Subcutaneous adipose tissue (tissue), 4 donors: ENCODE data around the gene PPP1R15B. TPM values are rescaled to one million over a fixed set of nuclear protein-coding genes. Genes with fewer than 3 reads are reported as not detected.

ENCODE experiments used
- CTCF ChIP-seq: fragments of 450-650 bp; IDR thresholded peaks from one replicate; pipeline ENCODE4 v1.5.1; 2016; ENCODE audit warnings: low read depth, mild to moderate bottlenecking, control low read depth, antibody characterized with exemption, moderate library complexity
- total RNA-seq, 4 donors: library from RNA; depleted of rRNA; stranded (reverse); fragments of >200 nt; gene quantifications; one replicate each; pipeline ENCODE4 v1.1.0, GENCODE V29; 2016

Gene PPP1R15B
- total RNA-seq, 4 donors from 2014 or later: 41.4 to 94.9 (median 53.2) TPM

- TF ChIP-seq CTCF: no peak
These were observed 1.6 kb downstream of the PPP1R15B start for GRCh38 chr1:204409836-204410687.

- TF ChIP-seq CTCF: no peak
These were observed 2.5 kb downstream of the PPP1R15B start for GRCh38 chr1:204409123-204409522.

GRCh38 chr1:204408602-204409001, 3.0 kb downstream of the PPP1R15B start:
- TF ChIP-seq CTCF: no peak

- TF ChIP-seq CTCF: no peak
These were observed 3.5 kb downstream of the PPP1R15B start for GRCh38 chr1:204408074-204408507.

- no peak for TF ChIP-seq CTCF
These were observed 4.2 kb downstream of the PPP1R15B start for GRCh38 chr1:204407295-204407971.

- TF ChIP-seq CTCF: no peak
These were observed 5.0 kb downstream of the PPP1R15B start for GRCh38 chr1:204406621-204407020.

GRCh38 chr1:204405988-204406387, 5.6 kb downstream of the PPP1R15B start:
- TF ChIP-seq CTCF: no peak
